Endodermal cell (in vitro differentiated cells): Measurements from ENCODE around the gene INO80B. TPM values are rescaled to one million over a fixed set of nuclear protein-coding genes. Genes with fewer than 3 reads are reported as not detected.

Experiments
- DNase-seq: peaks from one replicate; pipeline ENCODE4 v3.0.0-alpha.2; 2017
- H3K27ac ChIP-seq: 2 replicates; pipeline ENCODE4 v1.5.1; 2013; ENCODE audit warnings: mild to moderate bottlenecking, low read depth, low read length, moderate library complexity
- H3K27me3 ChIP-seq: 2 replicates; pipeline ENCODE4 v1.6.1; 2013; ENCODE audit warnings: mild to moderate bottlenecking, low read length, moderate library complexity; ENCODE audit not compliant: insufficient read depth, control insufficient read depth, poor library complexity, severe bottlenecking
- H3K36me3 ChIP-seq: 2 replicates; pipeline ENCODE4 v1.7.0; 2013; ENCODE audit warnings: mild to moderate bottlenecking, low read length, moderate library complexity; ENCODE audit not compliant: control insufficient read depth, insufficient read depth
- H3K4me1 ChIP-seq: one replicate; pipeline ENCODE4 v1.7.0; 2013; ENCODE audit warnings: low read length; ENCODE audit not compliant: control insufficient read depth, insufficient read depth
- H3K4me3 ChIP-seq: 2 replicates; pipeline ENCODE4 v1.5.1; 2013; ENCODE audit warnings: mild to moderate bottlenecking, low read length, moderate library complexity
- H3K9ac ChIP-seq: 2 replicates; pipeline ENCODE4 v1.6.1; 2013; ENCODE audit warnings: mild to moderate bottlenecking, low read length, moderate library complexity; ENCODE audit not compliant: poor library complexity, severe bottlenecking; ENCODE audit errors: extremely low read depth
- H3K9me3 ChIP-seq: 2 replicates; pipeline ENCODE4 v1.6.1; 2013; ENCODE audit warnings: mild to moderate bottlenecking, low read length, moderate library complexity; ENCODE audit not compliant: control insufficient read depth
- H3K27ac Mint-ChIP-seq: 2 replicates; pipeline ENCODE4 v1.8.0; 2020; ENCODE audit warnings: mixed read lengths
- H3K27me3 Mint-ChIP-seq: 2 replicates; pipeline ENCODE4 v1.8.0; 2021; ENCODE audit warnings: mild to moderate bottlenecking, mixed read lengths; ENCODE audit not compliant: insufficient read depth
- H3K36me3 Mint-ChIP-seq: 2 replicates; pipeline ENCODE4 v1.8.0; 2020; ENCODE audit warnings: low read depth, mixed read lengths
- H3K4me1 Mint-ChIP-seq: 2 replicates; pipeline ENCODE4 v1.8.0; 2020; ENCODE audit warnings: mixed read lengths
- H3K4me3 Mint-ChIP-seq: 2 replicates; pipeline ENCODE4 v1.8.0; 2020; ENCODE audit warnings: mild to moderate bottlenecking, moderate library complexity, mixed read lengths
- H3K9me3 Mint-ChIP-seq: 2 replicates; pipeline ENCODE4 v1.8.0; 2020; ENCODE audit warnings: mild to moderate bottlenecking, mixed read lengths
- WGBS, 2 experiments: methylation state at CpG; one replicate each; pipeline versions ENCODE4 v1.1.5 to v1.1.7; 2013; ENCODE audit warnings: missing lambda C conversion rate in 2 of 2, mixed read lengths in 1 of 2; ENCODE audit not compliant: insufficient coverage in 1 of 2, insufficient read length in 1 of 2; 5-methylcytosine and 5-hydroxymethylcytosine counted together
- total RNA-seq, 2 donors: library from RNA; stranded (reverse); fragmentation: NEBNext Ultra II Directional in 1 of 2; extraction: Animal tissue kit (Norgen Biotek cat#: 25700) in 1 of 2; gene quantifications; 2 replicates in 1 of 2; 3 replicates in 1 of 2; pipeline ENCODE4 v1.2.1, GENCODE V29; 2021
- TF ChIP-seq, protein P1 (sequence below): fragments of 200-600 bp; sonication (generic); conservative IDR thresholded peaks from 2 replicates; pipeline ENCODE4 v1.5.0; 2021; ENCODE audit warnings: antibody characterized with exemption, mild to moderate bottlenecking

Gene INO80B
- total RNA-seq, 2 donors from 2014 or later = 23.9 to 38.8 TPM

DNA sequence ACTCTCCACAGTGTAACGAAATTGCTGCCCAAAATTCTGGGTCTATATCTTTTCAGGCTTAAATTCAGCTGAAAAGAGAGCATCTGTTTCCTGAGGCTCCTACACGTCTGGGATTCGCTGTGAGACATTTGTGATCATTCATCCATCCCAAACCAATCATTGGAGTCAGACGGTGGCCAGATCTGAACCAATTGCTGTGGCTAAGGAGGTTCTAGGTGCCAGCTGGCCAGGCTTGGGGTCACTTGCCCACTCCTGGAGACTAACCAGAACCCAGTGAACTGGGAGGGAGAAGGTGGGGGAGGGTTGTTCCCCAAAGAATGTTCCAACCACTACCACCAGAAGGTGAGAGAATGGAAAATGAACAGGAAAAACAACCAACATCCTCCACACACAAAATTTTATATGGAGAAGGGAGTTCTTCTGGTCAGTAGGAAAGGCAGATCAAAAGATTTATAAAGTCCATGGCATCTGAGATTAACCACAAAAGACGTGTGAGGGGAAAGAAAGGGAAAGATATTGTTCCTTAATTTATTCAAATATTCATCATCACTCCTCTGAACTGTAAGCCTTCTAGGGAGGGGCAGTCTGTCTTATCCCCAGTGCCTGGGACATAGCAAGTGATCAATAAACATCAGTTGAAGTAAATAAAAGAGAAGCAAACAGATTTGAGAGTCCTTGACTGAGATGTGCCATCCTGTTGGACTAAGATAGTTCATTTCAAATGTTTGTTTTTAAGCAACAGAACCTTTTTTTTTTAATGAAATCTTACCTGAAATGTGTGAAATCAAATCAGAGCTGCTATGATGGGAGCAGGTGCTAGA lies 10.2 kb upstream of the INO80B start:
- no peaks in the 10 kb centered on the region for H3K36me3 Mint-ChIP-seq
- H3K27me3 ChIP-seq = no peaks in the 10 kb centered on the region
- no peak overlapping the region for H3K4me3 Mint-ChIP-seq
- H3K27me3 Mint-ChIP-seq = no peaks in the 10 kb centered on the region
- no peak overlapping the region for H3K27ac ChIP-seq
- no peaks in the 10 kb centered on the region for H3K9me3 ChIP-seq
- no peak overlapping the region for H3K9ac ChIP-seq
- peaks cover 7% of the 10 kb centered on the region for H3K4me1 Mint-ChIP-seq
- no peak for DNase-seq
- 83 to 97% methylated on average over 3 to 4 of the region's 5 CpGs for WGBS, 2 experiments
- no peak overlapping the region for H3K4me3 ChIP-seq
- H3K9me3 Mint-ChIP-seq = no peaks in the 10 kb centered on the region
- TF ChIP-seq, protein P1, sequence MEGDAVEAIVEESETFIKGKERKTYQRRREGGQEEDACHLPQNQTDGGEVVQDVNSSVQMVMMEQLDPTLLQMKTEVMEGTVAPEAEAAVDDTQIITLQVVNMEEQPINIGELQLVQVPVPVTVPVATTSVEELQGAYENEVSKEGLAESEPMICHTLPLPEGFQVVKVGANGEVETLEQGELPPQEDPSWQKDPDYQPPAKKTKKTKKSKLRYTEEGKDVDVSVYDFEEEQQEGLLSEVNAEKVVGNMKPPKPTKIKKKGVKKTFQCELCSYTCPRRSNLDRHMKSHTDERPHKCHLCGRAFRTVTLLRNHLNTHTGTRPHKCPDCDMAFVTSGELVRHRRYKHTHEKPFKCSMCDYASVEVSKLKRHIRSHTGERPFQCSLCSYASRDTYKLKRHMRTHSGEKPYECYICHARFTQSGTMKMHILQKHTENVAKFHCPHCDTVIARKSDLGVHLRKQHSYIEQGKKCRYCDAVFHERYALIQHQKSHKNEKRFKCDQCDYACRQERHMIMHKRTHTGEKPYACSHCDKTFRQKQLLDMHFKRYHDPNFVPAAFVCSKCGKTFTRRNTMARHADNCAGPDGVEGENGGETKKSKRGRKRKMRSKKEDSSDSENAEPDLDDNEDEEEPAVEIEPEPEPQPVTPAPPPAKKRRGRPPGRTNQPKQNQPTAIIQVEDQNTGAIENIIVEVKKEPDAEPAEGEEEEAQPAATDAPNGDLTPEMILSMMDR = no peak
- no peak overlapping the region for H3K27ac Mint-ChIP-seq
- no peaks in the 10 kb centered on the region for H3K4me1 ChIP-seq
- no peaks in the 10 kb centered on the region for H3K36me3 ChIP-seq

DNA sequence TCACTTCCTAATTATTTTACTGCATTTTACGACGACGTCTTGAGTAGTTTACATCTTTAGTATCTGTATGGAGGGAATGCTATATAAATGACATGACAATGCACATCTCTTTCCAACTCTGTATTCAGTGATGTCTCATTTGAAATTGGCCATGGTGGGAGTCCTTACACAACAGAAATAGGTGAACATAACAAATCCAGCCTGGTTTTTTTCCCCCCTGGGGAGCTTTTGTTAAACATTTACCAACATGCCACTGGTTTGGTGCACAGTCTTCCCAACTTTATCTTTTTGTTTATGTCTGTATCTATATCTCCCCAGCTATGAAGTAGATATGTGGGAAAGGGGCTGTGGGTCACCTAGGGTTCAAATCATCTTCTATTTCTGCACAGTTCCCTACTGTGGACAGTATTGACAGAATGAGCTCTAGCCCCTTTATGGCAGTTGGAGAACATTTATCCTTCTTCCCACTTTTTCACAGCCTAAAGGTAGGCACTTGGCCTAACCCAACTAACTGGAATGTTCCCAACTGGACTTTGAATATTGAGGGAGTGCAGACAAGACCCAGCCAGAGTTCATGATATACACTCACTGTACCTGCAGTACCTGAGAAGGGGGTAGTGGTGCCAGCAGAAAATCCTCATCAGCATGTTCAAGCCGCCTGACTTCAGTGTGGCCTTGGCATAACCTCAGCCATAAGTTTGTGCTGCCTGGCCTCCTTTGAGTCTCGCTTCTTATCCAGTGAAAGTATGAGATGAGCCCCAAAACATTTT lies 7.5 kb upstream of the INO80B start:
- Mint-ChIP-seq H3K4me1 (peaks cover 8% of the 10 kb centered on the region), H3K27ac (no peak overlapping the region), H3K27me3 (no peaks in the 10 kb centered on the region), H3K9me3 (no peaks in the 10 kb centered on the region), H3K36me3 (no peaks in the 10 kb centered on the region), H3K4me3 (no peak overlapping the region)
- Histone ChIP-seq H3K36me3 (no peaks in the 10 kb centered on the region), H3K27me3 (no peaks in the 10 kb centered on the region), H3K9me3 (no peaks in the 10 kb centered on the region), H3K4me1 (peaks cover 4% of the 10 kb centered on the region), H3K9ac (no peak overlapping the region), H3K4me3 (no peak overlapping the region), H3K27ac (no peak overlapping the region)
- DNase-seq = no peak
- 98 to 100% methylated on average over 1 to 5 of the region's 5 CpGs for WGBS, 2 experiments
- TF ChIP-seq, protein P1 = no peak

DNA sequence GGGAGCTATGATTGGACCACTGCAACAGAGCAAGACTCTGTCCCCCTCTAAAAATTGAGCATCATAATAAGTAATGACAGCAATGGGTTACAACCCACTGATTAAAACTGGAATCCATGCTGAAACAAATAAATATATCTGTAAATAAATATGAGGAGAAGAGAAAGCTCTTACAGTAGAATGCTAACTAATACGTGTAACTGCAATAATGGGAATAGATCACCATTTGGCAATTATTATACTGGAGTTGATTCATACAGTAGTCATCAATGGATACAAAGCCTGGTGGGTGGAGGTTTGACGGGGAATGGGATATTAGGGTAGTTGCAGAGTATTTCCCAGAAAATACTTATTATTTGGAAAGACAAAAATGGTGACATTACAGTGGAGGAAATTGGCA lies 6.1 kb upstream of the INO80B start:
- Histone ChIP-seq H3K4me3 (no peak overlapping the region), H3K9ac (no peak overlapping the region), H3K36me3 (no peaks in the 10 kb centered on the region), H3K9me3 (no peaks in the 10 kb centered on the region), H3K4me1 (peaks cover 7% of the 10 kb centered on the region), H3K27ac (no peak overlapping the region), H3K27me3 (no peaks in the 10 kb centered on the region)
- Mint-ChIP-seq H3K27me3 (no peaks in the 10 kb centered on the region), H3K27ac (no peak overlapping the region), H3K9me3 (no peaks in the 10 kb centered on the region), H3K4me1 (peaks cover 16% of the 10 kb centered on the region), H3K4me3 (no peak overlapping the region), H3K36me3 (no peaks in the 10 kb centered on the region)
- TF ChIP-seq, protein P1 = no peak
- no peak for DNase-seq
- 96 to 100% methylated on average over 1 to 2 of the region's 2 CpGs for WGBS, 2 experiments
